A549 (cell line): ENCODE results near the gene TTI1. TPM values are rescaled to one million over a fixed set of nuclear protein-coding genes. Genes with fewer than 3 reads are reported as not detected.

Source experiments
- ATAC-seq, 2 experiments: fragments of 200-7000 bp in 1 of 2; fragments of >200 bp in 1 of 2; cut with Nextera tagmentation in 1 of 2; cut with Tn5 transposase in 1 of 2; 3 replicates each; pipeline versions ENCODE4 v1.8.0 to v1.9.1; 2018 to 2020; ENCODE audit warnings: mild to moderate bottlenecking in 1 of 2, moderate library complexity in 1 of 2
- CTCF ChIA-PET: fragments of 300-600 bp; sonication (Branson Sonifier 250); formaldehyde crosslinking; extraction: SDS; loops from one replicate; lab custom pipeline; 2021; ENCODE audit warnings: antibody characterized with exemption, inconsistent platforms; lab: Yijun Ruan, JAX
- POLR2A ChIA-PET: fragments of 350-600 bp; formaldehyde crosslinking; extraction: SDS; loops from one replicate; lab custom pipeline; 2021; ENCODE audit warnings: antibody characterized with exemption, inconsistent platforms; lab: Yijun Ruan, JAX
- DNase-seq, 2 experiments: peaks; one replicate each; pipeline versions ENCODE4 v3.0.0 to v3.0.0-alpha.2; 2011 to 2016; ENCODE audit warnings: low read depth in 1 of 2, low spot score in 1 of 2
- FAIRE-seq: peaks from 2 replicates; lab custom pipeline; 2011; peaks lifted over from hg19 to GRCh38; lab: Jason Lieb, UNC
- H3K27ac ChIP-seq, 2 experiments: fragments of >200 bp; sonication (Bioruptor Twin); formaldehyde crosslinking; 3 replicates each; pipeline ENCODE4 v1.5.1; 2016 to 2017
- H3K4me1 ChIP-seq: fragments of >200 bp; sonication (Bioruptor Twin); formaldehyde crosslinking; 3 replicates; pipeline ENCODE4 v1.6.1; 2016
- H3K4me2 ChIP-seq: fragments of >200 bp; sonication (Bioruptor Twin); formaldehyde crosslinking; 3 replicates; pipeline ENCODE4 v1.6.1; 2016
- H3K4me3 ChIP-seq: fragments of >200 bp; sonication (Bioruptor Twin); formaldehyde crosslinking; 3 replicates; pipeline ENCODE4 v1.5.1; 2016
- H3K9me3 ChIP-seq: fragments of >200 bp; sonication (Bioruptor Twin); formaldehyde crosslinking; 3 replicates; pipeline ENCODE4 v1.6.1; 2016
- ATOH8 ChIP-seq: fragments of 250-450 bp; sonication (Bioruptor Pico); IDR thresholded peaks from 2 replicates; pipeline ENCODE4 v1.5.0; 2020; ENCODE audit warnings: low read depth, mild to moderate bottlenecking, moderate library complexity
- BHLHE40 ChIP-seq: IDR thresholded peaks from 2 replicates; pipeline ENCODE4 v1.6.1; 2012; ENCODE audit warnings: low read depth, low read length, inconsistent platforms
- CHD2 ChIP-seq: fragments of 150-350 bp; IDR thresholded peaks from 2 replicates; pipeline ENCODE4 v1.6.1; 2014; ENCODE audit warnings: low read length; ENCODE audit not compliant: partially characterized antibody
- ELK1 ChIP-seq: fragments of 150-350 bp; IDR thresholded peaks from 2 replicates; pipeline ENCODE4 v1.6.1; 2014; ENCODE audit warnings: low read depth, mild to moderate bottlenecking, low read length
- EP300 ChIP-seq, 2 experiments: fragments of >200 bp; sonication (Bioruptor Twin); formaldehyde crosslinking; IDR thresholded peaks; 2 replicates in 1 of 2; 3 replicates in 1 of 2; pipeline ENCODE4 v1.6.1; 2016 to 2017
- FOSB ChIP-seq: fragments of 250-450 bp; sonication (Bioruptor Pico); IDR thresholded peaks from 2 replicates; pipeline ENCODE4 v1.5.0; 2020; ENCODE audit warnings: mild to moderate bottlenecking, moderate library complexity
- GATA3 ChIP-seq: IDR thresholded peaks from 2 replicates; pipeline ENCODE4 v1.6.1; 2012; ENCODE audit warnings: borderline replicate concordance
- HEYL ChIP-seq: fragments of 250-450 bp; sonication (Bioruptor Pico); IDR thresholded peaks from 2 replicates; pipeline ENCODE4 v1.8.0; 2021; ENCODE audit warnings: mild to moderate bottlenecking, moderate library complexity
- HMGXB4 ChIP-seq: fragments of 250-450 bp; sonication (Bioruptor Pico); IDR thresholded peaks from 2 replicates; pipeline ENCODE4 v1.5.0; 2021; ENCODE audit warnings: mild to moderate bottlenecking, moderate library complexity, borderline replicate concordance
- HOXA7 ChIP-seq: fragments of 250-450 bp; sonication (Bioruptor Pico); IDR thresholded peaks from 2 replicates; pipeline ENCODE4 v1.5.0; 2020; ENCODE audit warnings: mild to moderate bottlenecking, moderate library complexity
- HOXB5 ChIP-seq: fragments of 250-450 bp; sonication (Bioruptor Pico); IDR thresholded peaks from 2 replicates; pipeline ENCODE4 v1.5.0; 2020; ENCODE audit warnings: mild to moderate bottlenecking, moderate library complexity
- JUNB ChIP-seq: fragments of >200 bp; sonication (Bioruptor Twin); formaldehyde crosslinking; IDR thresholded peaks from 2 replicates; pipeline ENCODE4 v1.6.1; 2016
- MAFK ChIP-seq: fragments of 450-650 bp; IDR thresholded peaks from 2 replicates; pipeline ENCODE4 v1.6.1; 2014; ENCODE audit not compliant: partially characterized antibody
- MYC ChIP-seq: IDR thresholded peaks from 2 replicates; pipeline ENCODE4 v1.6.1; 2012; ENCODE audit warnings: mild to moderate bottlenecking, inconsistent platforms, low read length, improper control_type of control experiment, borderline replicate concordance
- NR3C1 ChIP-seq: fragments of >200 bp; sonication (Bioruptor Twin); formaldehyde crosslinking; IDR thresholded peaks from 3 replicates; pipeline ENCODE4 v1.6.1; 2017
- PBX3 ChIP-seq: IDR thresholded peaks from 2 replicates; pipeline ENCODE4 v1.6.1; 2012
- POLR2AphosphoS2 ChIP-seq: conservative IDR thresholded peaks from 2 replicates; pipeline ENCODE4 v1.6.1; 2012; ENCODE audit warnings: low read length, improper control_type of control experiment, inconsistent platforms
- RAD21 ChIP-seq, 2 experiments: fragments of >200 bp in 1 of 2; sonication (Bioruptor Twin) in 1 of 2; formaldehyde crosslinking in 1 of 2; IDR thresholded peaks in 1 of 2; conservative IDR thresholded peaks in 1 of 2; 2 replicates in 1 of 2; 3 replicates in 1 of 2; pipeline ENCODE4 v1.6.1; 2012 to 2018; ENCODE audit warnings: inconsistent platforms in 1 of 2
- RARB ChIP-seq: fragments of 250-450 bp; sonication (Bioruptor Pico); IDR thresholded peaks from 2 replicates; pipeline ENCODE4 v1.8.0; 2021; ENCODE audit warnings: mild to moderate bottlenecking, moderate library complexity
- RNF2 ChIP-seq: fragments of 200-600 bp; sonication (generic); IDR thresholded peaks from 2 replicates; pipeline ENCODE4 v1.6.1; 2016; ENCODE audit warnings: low read depth, mild to moderate bottlenecking, antibody characterized with exemption, moderate library complexity, borderline replicate concordance
- ZC3H11A ChIP-seq: fragments of 450-650 bp; IDR thresholded peaks from 2 replicates; pipeline ENCODE4 v1.6.1; 2014; ENCODE audit warnings: antibody characterized with exemption, mild to moderate bottlenecking
- WGBS: methylation state at CpG from one replicate; pipeline ENCODE4 v1.1.6; 2017; ENCODE audit errors: missing lambda C conversion rate; 5-methylcytosine and 5-hydroxymethylcytosine counted together
- polyA plus RNA-seq, 4 experiments: library from polyadenylated mRNA; depleted of rRNA in 3 of 4; stranded (reverse); fragments of >200 nt; fragmentation: RNase III in 1 of 4; extraction: RNeasy Plus Mini Kit Qiagen cat#74134 plus additional on column Dnase treatment in 1 of 4; gene quantifications; 2 replicates in 3 of 4; 3 replicates in 1 of 4; pipeline ENCODE4 v1.2.3, GENCODE V29; 2011 to 2017

Gene TTI1
- polyA plus RNA-seq, 2 of the 4 experiments (the other 2 are of a cell fraction), result 20.6 to 27.9 TPM

- 0 out of 3 replicates have a peak, but pooled peaks cover 5% of the 10 kb centered on the region for H3K4me1 ChIP-seq
- peaks cover 7% of the 10 kb centered on the region; the same call in 2 of the 3 replicates for H3K9me3 ChIP-seq
- no peak for DNase-seq
- H3K4me2 ChIP-seq, result no peak overlapping the region
- POLR2A ChIA-PET, result no interaction called here
- 87% methylated on average over 7 of the region's 7 CpGs for WGBS
- H3K27ac ChIP-seq, result no peak overlapping the region
- no peak for ATAC-seq
- no peak overlapping the region for H3K4me3 ChIP-seq
- TF ChIP-seq RAD21 (conservative IDR thresholded peaks at IDR 0.05 in 1 of 2, IDR thresholded peaks at IDR 0.05 in 1 of 2) (no peak), EP300 (IDR thresholded peaks at IDR 0.05) (no peak), MAFK (no peak), HOXA7 (CRISPR knock-in tag) (no peak), RNF2 (no peak), JUNB (no peak), ELK1 (no peak), HMGXB4 (no peak)
- no peak for FAIRE-seq
- CTCF ChIA-PET, result interaction anchor here (0.7 to 1.0 kb wide), 2 partner anchors 14 to 70 kb away, joined by 3 read pairs; partner anchors contain the start of gene VSTM2L
These were observed 60.8 kb downstream of the TTI1 start for GRCh38 chr20:37972256-37973058.

- no peak overlapping the region for H3K27ac ChIP-seq
- ATAC-seq (no peak), FAIRE-seq (no peak), DNase-seq (no peak)
- H3K4me2 ChIP-seq, result no peak overlapping the region
- POLR2A ChIA-PET, result no interaction called here
- 0 out of 3 replicates have a peak, but pooled peaks cover 5% of the 10 kb centered on the region for H3K4me1 ChIP-seq
- 80% methylated on average over 5 of the region's 5 CpGs for WGBS
- CTCF ChIA-PET, result interaction anchor here (1.4 to 2.1 kb wide), 2 partner anchors 21 to 407 kb away, joined by 4 to 5 read pairs; no protein-coding TSS in a partner anchor
- H3K4me3 ChIP-seq, result no peak overlapping the region
- H3K9me3 ChIP-seq, result peaks cover 10% of the 10 kb centered on the region; the same call in 2 of the 3 replicates
- TF ChIP-seq FOSB (CRISPR knock-in tag) (no peak), HOXB5 (CRISPR knock-in tag) (no peak), HEYL (no peak), GATA3 (no peak), ZC3H11A (no peak), ATOH8 (CRISPR knock-in tag) (no peak), POLR2AphosphoS2 (no peak), RARB (CRISPR knock-in tag) (no peak), MYC (no peak), BHLHE40 (no peak), PBX3 (no peak), CHD2 (no peak), NR3C1 (no peak), HOXA7 (CRISPR knock-in tag) (no peak), ELK1 (no peak)
- TF ChIP-seq, all 56 proteins: peak for 0
These were observed 61.6 kb downstream of the TTI1 start for GRCh38 chr20:37971561-37972127.
